GM12878 (cell line): Measurements from ENCODE around the gene MAML3. TPM values are rescaled to one million over a fixed set of nuclear protein-coding genes. Genes with fewer than 3 reads are reported as not detected.

Experiments
- ATAC-seq: fragments of 200-7000 bp; cut with Tn5 transposase; 3 replicates; pipeline ENCODE4 v1.9.1; 2020; ENCODE audit warnings: mild to moderate bottlenecking, moderate library complexity
- BruUV-seq: library from RNA; stranded (reverse); fragments of 400-500 nt; replicated peaks from 2 replicates; lab custom pipeline; 2021; lab: Mats Ljungman, UMichigan
- CTCF ChIA-PET: fragments of 300-600 bp; sonication (Branson Sonifier 250); formaldehyde crosslinking; extraction: SDS; loops from one replicate; lab custom pipeline; 2021; ENCODE audit warnings: inconsistent platforms; lab: Yijun Ruan, JAX
- POLR2A ChIA-PET: fragments of 350-600 bp; formaldehyde crosslinking; extraction: SDS; loops from one replicate; lab custom pipeline; 2021; ENCODE audit warnings: inconsistent platforms; lab: Charles Lee
- RAD21 ChIA-PET: fragments of 300-600 bp; sonication (Branson Sonifier 250); formaldehyde crosslinking; loops from one replicate; lab custom pipeline; 2023; ENCODE audit warnings: antibody characterized with exemption; ENCODE audit not compliant: unreplicated experiment; lab: Charles Lee
- SMC1A ChIA-PET: fragments of 300-600 bp; sonication (Branson Sonifier 250); formaldehyde crosslinking; loops from one replicate; lab custom pipeline; 2023; ENCODE audit not compliant: unreplicated experiment, uncharacterized antibody; lab: Charles Lee
- DNase-seq: peaks from one replicate; pipeline ENCODE4 v3.0.0-alpha.2; 2011; ENCODE audit warnings: low read depth, low spot score
- FAIRE-seq: peaks from 3 replicates; lab custom pipeline; 2011; peaks lifted over from hg19 to GRCh38; lab: Jason Lieb, UNC
- H2AFZ ChIP-seq: 2 replicates; pipeline ENCODE4 v1.6.0; 2011; ENCODE audit warnings: low read depth, low read length, control low read depth; ENCODE audit not compliant: control insufficient read depth
- H3K27ac ChIP-seq: 2 replicates; pipeline ENCODE4 v1.5.1; 2011; ENCODE audit warnings: control low read depth; ENCODE audit not compliant: control insufficient read depth, insufficient read depth
- H3K27me3 ChIP-seq, 2 experiments: replicated peaks in 1 of 2; 2 replicates each; pipeline versions ENCODE4 v1.6.0 to v1.6.1; 2011; ENCODE audit warnings: low read length in 1 of 2; ENCODE audit not compliant: control insufficient read depth in 2 of 2, insufficient read depth in 2 of 2
- H3K36me3 ChIP-seq, 2 experiments: 2 replicates each; pipeline ENCODE4 v1.5.1; 2011; ENCODE audit warnings: low read length in 1 of 2; ENCODE audit not compliant: control insufficient read depth in 2 of 2, insufficient read depth in 2 of 2
- H3K4me1 ChIP-seq: 2 replicates; pipeline ENCODE4 v1.6.1; 2011; ENCODE audit warnings: mild to moderate bottlenecking, low read length, moderate library complexity, mixed read lengths; ENCODE audit not compliant: control insufficient read depth, insufficient read depth
- H3K4me2 ChIP-seq: 2 replicates; pipeline ENCODE4 v1.6.0; 2011; ENCODE audit warnings: control low read depth; ENCODE audit not compliant: control insufficient read depth, insufficient read depth
- H3K4me3 ChIP-seq: fragments of 200-600 bp; sonication (generic); 2 replicates; pipeline ENCODE4 v1.5.1; 2016
- H3K79me2 ChIP-seq: 2 replicates; pipeline ENCODE4 v1.6.0; 2011; ENCODE audit warnings: low read length; ENCODE audit not compliant: control insufficient read depth, insufficient read depth
- H3K9ac ChIP-seq: 2 replicates; pipeline ENCODE4 v1.8.0; 2011; ENCODE audit warnings: low read length, control low read depth, mixed read lengths; ENCODE audit not compliant: control insufficient read depth, insufficient read depth
- H3K9me3 ChIP-seq: replicated peaks from 3 replicates; pipeline ENCODE4 v1.5.1; 2011; ENCODE audit warnings: mild to moderate bottlenecking, low read length; ENCODE audit not compliant: control insufficient read depth, insufficient read depth
- H4K20me1 ChIP-seq: 2 replicates; pipeline ENCODE4 v1.6.0; 2011; ENCODE audit not compliant: control insufficient read depth, insufficient read depth
- ATF2 ChIP-seq: IDR thresholded peaks from 2 replicates; pipeline ENCODE4 v1.6.1; 2012; ENCODE audit warnings: low read length, inconsistent platforms
- BHLHE40 ChIP-seq, 2 experiments: fragments of 450-650 bp in 1 of 2; IDR thresholded peaks; 2 replicates each; pipeline ENCODE4 v1.6.1; 2011 to 2017; ENCODE audit warnings: low read depth in 2 of 2, borderline replicate concordance in 1 of 2, improper control_type of control experiment in 1 of 2, low read length in 1 of 2, mild to moderate bottlenecking in 1 of 2
- HDGF ChIP-seq: fragments of 450-650 bp; IDR thresholded peaks from 2 replicates; pipeline ENCODE4 v1.6.1; 2016; ENCODE audit warnings: antibody characterized with exemption
- MLLT1 ChIP-seq: fragments of 450-650 bp; IDR thresholded peaks from 2 replicates; pipeline ENCODE4 v1.6.1; 2016; ENCODE audit warnings: mild to moderate bottlenecking
- NFXL1 ChIP-seq: fragments of 450-650 bp; IDR thresholded peaks from 2 replicates; pipeline ENCODE4 v1.6.1; 2017; ENCODE audit warnings: antibody characterized with exemption, mild to moderate bottlenecking, borderline replicate concordance
- TCF3 ChIP-seq: IDR thresholded peaks from 2 replicates; pipeline ENCODE4 v1.6.1; 2012; ENCODE audit warnings: low read depth, mild to moderate bottlenecking, low read length, borderline replicate concordance; ENCODE audit not compliant: insufficient read depth
- ZNF24 ChIP-seq: fragments of 450-650 bp; IDR thresholded peaks from 2 replicates; pipeline ENCODE4 v1.6.1; 2017; ENCODE audit warnings: antibody characterized with exemption, mild to moderate bottlenecking
- in situ Hi-C: fragments of 300-500 bp; cut with MboI; formaldehyde crosslinking; loops from 9 replicates; pipeline ENCODE4 v1.14.3; 2018; ENCODE audit warnings: mixed read lengths
- intact Hi-C: fragments of 100-400 bp; cut with micrococcal nuclease; formaldehyde crosslinking; loops from one replicate; pipeline ENCODE4 v1.14.2; 2022; ENCODE audit not compliant: unreplicated experiment
- polyA plus RNA-seq, 11 experiments: library from polyadenylated mRNA; depleted of rRNA in 4 of 11; unstranded in 6 of 11; stranded (reverse) in 5 of 11; fragments of >200 nt; fragmentation: Nextera tagmentation in 4 of 11; fragmentation: Illumina TruSeq in 1 of 11; extraction: Ambion mirVana in 4 of 11; extraction: Trizol in 1 of 11; gene quantifications; 1 replicate in 1 of 11; 2 replicates in 10 of 11; pipeline versions ENCODE4 v1.2.1 to v1.2.3, GENCODE V29; 2011 to 2016; ENCODE audit warnings: inconsistent platforms in 2 of 11, missing spikeins in 2 of 11, low read depth in 1 of 11
- total RNA-seq, 4 experiments: library from RNA; depleted of rRNA in 3 of 4; stranded (reverse); fragments of >200 nt in 3 of 4; fragmentation: Illumina TruSeq in 1 of 4; extraction: Trizol in 1 of 4; gene quantifications; 2 replicates each; pipeline versions ENCODE4 v1.2.1 to v1.2.3, GENCODE V29; 2013 to 2021

Gene MAML3
- total and polyA plus RNA-seq, 10 of the 15 experiments (the other 5 are each of a cell fraction or from before 2014, with no cell fraction given): under 0.01 to 0.53 (median 0.06) TPM; not detected in 2

GRCh38 chr4:139847602-139848001 is 306.4 kb downstream of the MAML3 start:
- CTCF ChIA-PET: no interaction called here

More at GRCh38 chr4:139847602-139848001, 306.4 kb downstream of the MAML3 start:
- Histone ChIP-seq H4K20me1 (no peaks in the 10 kb centered on the region), H3K79me2 (no peaks in the 10 kb centered on the region), H3K27ac (no peak overlapping the region), H3K4me1 (no peaks in the 10 kb centered on the region), H3K4me2 (no peak overlapping the region), H3K36me3 (no peaks in the 10 kb centered on the region), H3K9me3 (no peaks in the 10 kb centered on the region), H3K9ac (no peak overlapping the region), H3K27me3 (peaks cover 1 to 5% of the 10 kb centered on the region in 2 experiments; a peak in 3 of 4 replicates), H3K4me3 (no peak overlapping the region), H2AFZ (no peak overlapping the region)
- intact Hi-C loops: no loop called here
- FAIRE-seq (no peak), DNase-seq (no peak), ATAC-seq (no peak)
- in situ Hi-C loops: no loop called here
- ChIA-PET POLR2A (no interaction called here), SMC1A (interaction anchor here (1.1 kb wide), 1 partner anchor 28 kb away, joined by 3 read pairs; no protein-coding TSS in a partner anchor), RAD21 (no interaction called here)
- no TSS peak for BruUV-seq
- TF ChIP-seq BHLHE40 (IDR thresholded peaks at IDR 0.05; ENCODE audit: borderline replicate concordance in 1 of 2, low read depth in 2 of 2, low read length in 1 of 2) (no peak), HDGF (no peak), NFXL1 (no peak), TCF3 (no peak), ZNF24 (no peak), MLLT1 (no peak), ATF2 (no peak)
